ENCODE measurements around the gene RAB40AL. TPM values are rescaled to one million over a fixed set of nuclear protein-coding genes. Genes with fewer than 3 reads are reported as not detected.

RAB40AL gene
- total and polyA plus RNA-seq, 10 of the 15 experiments (the other 5 are each of a cell fraction or from before 2014, with no cell fraction given): 0.13 to 0.45 (median 0.23) TPM; not detected in 4

DNA sequence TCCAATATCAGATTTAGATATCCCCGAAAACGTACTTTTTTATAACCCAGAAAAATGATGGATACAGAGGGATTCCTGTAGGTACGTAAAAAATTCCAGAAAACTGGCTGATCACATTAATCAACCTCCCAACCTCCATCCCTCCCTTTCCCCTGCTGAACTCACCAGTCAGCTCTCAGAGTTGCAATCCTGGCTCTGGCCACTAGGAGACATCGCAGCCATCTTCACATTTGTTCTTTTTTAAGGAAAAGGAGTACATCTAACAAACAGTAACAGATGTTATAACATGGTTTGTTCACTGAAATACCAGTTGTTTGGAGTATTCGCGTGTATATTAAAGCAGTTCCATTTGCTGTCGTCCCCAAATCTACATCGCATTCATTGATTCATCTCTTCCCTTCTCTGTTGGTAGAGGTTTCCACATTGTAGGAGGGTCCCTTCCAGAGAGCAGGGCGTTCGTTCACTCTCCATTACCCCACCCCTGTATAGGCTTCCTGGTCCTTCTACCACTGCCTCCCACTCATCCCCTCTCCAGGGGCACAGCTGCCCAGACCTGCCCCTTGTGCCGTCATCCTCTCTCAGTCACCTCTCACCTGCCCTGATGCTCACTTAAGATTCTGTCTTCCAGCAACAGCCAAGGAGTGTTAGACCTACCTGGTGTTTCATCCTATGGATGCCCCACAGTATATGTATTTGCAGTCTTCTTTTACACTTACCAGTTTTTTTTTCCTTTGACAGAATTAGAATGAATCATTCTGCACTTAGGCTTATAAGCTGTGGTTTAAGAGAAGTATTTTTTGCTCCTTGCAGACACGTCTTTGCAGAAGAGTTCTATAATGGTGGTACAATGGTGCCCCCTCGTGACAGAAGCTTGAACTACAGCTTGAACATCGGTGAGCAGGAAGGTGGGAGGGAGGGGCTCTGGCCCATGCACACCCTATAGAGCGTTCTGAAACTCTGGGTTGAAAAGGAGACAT lies 36.8 kb upstream of the RAB40AL start:
- Histone ChIP-seq H3K79me2 (ENCODE audit: control insufficient read depth, insufficient read depth, low read length) (no peaks in the 10 kb centered on the region), H4K20me1 (ENCODE audit: control insufficient read depth, insufficient read depth) (no peaks in the 10 kb centered on the region), H3K9me3 (replicated peaks; ENCODE audit: control insufficient read depth, insufficient read depth, low read length) (no peaks in the 10 kb centered on the region), H3K27ac (ENCODE audit: control insufficient read depth, insufficient read depth) (no peak overlapping the region), H3K9ac (ENCODE audit: control insufficient read depth, insufficient read depth, low read length) (no peak overlapping the region), H3K4me1 (ENCODE audit: control insufficient read depth, insufficient read depth, low read length) (no peaks in the 10 kb centered on the region), H3K4me2 (ENCODE audit: control insufficient read depth, insufficient read depth) (no peak overlapping the region), H3K36me3 (ENCODE audit: control insufficient read depth in 2 of 2, insufficient read depth in 2 of 2, low read length in 1 of 2) (no peaks in the 10 kb centered on the region), H3K4me3 (no peak overlapping the region), H3K27me3 (replicated peaks in 1 of 2; ENCODE audit: control insufficient read depth in 2 of 2, insufficient read depth in 2 of 2, low read length in 1 of 2) (no peaks in the 10 kb centered on the region), H2AFZ (ENCODE audit: control insufficient read depth, low read depth, low read length) (no peak overlapping the region)
- ATAC-seq (peak; percentile 98), DNase-seq (ENCODE audit: low read depth, low spot score) (peak; percentile 33), FAIRE-seq (peak; percentile 57)
- intact Hi-C loops (cut with micrococcal nuclease; ENCODE audit: unreplicated experiment): loop anchor here (5.0 kb wide), 1 partner anchor 833 kb away; no protein-coding TSS in a partner anchor
- ChIA-PET POLR2A (no interaction called here), SMC1A (ENCODE audit: uncharacterized antibody, unreplicated experiment) (interaction anchor here (0.5 to 2.3 kb wide), 4 partner anchors 17 to 832 kb away, joined by 3 to 7 read pairs (median 3); no protein-coding TSS in a partner anchor), CTCF (interaction anchor here (0.6 to 4.2 kb wide), 24 partner anchors 9 to 1453 kb away, joined by 3 to 16 read pairs (median 5); no protein-coding TSS in a partner anchor), RAD21 (ENCODE audit: unreplicated experiment) (interaction anchor here (0.8 to 1.6 kb wide), 4 partner anchors 36 to 832 kb away, joined by 3 to 7 read pairs (median 3); no protein-coding TSS in a partner anchor)
- WGBS (ENCODE audit: insufficient coverage, insufficient replicate concordance, low lambda C conversion rate, missing lambda C conversion rate): 35% methylated on average over 15 of the region's 15 CpGs
- no peak for TF ChIP-seq CHD2 (IDR thresholded peaks at IDR 0.05; ENCODE audit: borderline replicate concordance, low read depth, low read length)
- TF ChIP-seq DPF2 (IDR thresholded peaks at IDR 0.05): no peak
- TF ChIP-seq PML (IDR thresholded peaks at IDR 0.05; ENCODE audit: low read length): no peak
- peak; percentile 69 for TF ChIP-seq RAD21 (IDR thresholded peaks at IDR 0.05; ENCODE audit: insufficient read depth, low read depth, low read length)
- no peak for TF ChIP-seq ZNF217 (IDR thresholded peaks at IDR 0.05)
- TF ChIP-seq PAX8 (IDR thresholded peaks at IDR 0.05): no peak
- TF ChIP-seq, protein P1, sequence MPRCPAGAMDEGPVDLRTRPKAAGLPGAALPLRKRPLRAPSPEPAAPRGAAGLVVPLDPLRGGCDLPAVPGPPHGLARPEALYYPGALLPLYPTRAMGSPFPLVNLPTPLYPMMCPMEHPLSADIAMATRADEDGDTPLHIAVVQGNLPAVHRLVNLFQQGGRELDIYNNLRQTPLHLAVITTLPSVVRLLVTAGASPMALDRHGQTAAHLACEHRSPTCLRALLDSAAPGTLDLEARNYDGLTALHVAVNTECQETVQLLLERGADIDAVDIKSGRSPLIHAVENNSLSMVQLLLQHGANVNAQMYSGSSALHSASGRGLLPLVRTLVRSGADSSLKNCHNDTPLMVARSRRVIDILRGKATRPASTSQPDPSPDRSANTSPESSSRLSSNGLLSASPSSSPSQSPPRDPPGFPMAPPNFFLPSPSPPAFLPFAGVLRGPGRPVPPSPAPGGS (IDR thresholded peaks at IDR 0.05; ENCODE audit: borderline replicate concordance, insufficient read depth, low read depth, low read length, poor library complexity, severe bottlenecking): no peak
- no peak for TF ChIP-seq HDGF (IDR thresholded peaks at IDR 0.05)
- TF ChIP-seq EED (IDR thresholded peaks at IDR 0.05; ENCODE audit: low read depth): no peak
- TF ChIP-seq SMC3 (IDR thresholded peaks at IDR 0.05; ENCODE audit: borderline replicate concordance, low read length): peak; percentile 26; the same call in 1 of the 2 replicates
- no peak for TF ChIP-seq ATF7 (IDR thresholded peaks at IDR 0.05; ENCODE audit: low read depth)
- TF ChIP-seq ZNF274 (IDR thresholded peaks at IDR 0.05; ENCODE audit: insufficient read depth, insufficient read length): no peak
- TF ChIP-seq ZNF622 (IDR thresholded peaks at IDR 0.05): no peak
- TF ChIP-seq, protein P2, sequence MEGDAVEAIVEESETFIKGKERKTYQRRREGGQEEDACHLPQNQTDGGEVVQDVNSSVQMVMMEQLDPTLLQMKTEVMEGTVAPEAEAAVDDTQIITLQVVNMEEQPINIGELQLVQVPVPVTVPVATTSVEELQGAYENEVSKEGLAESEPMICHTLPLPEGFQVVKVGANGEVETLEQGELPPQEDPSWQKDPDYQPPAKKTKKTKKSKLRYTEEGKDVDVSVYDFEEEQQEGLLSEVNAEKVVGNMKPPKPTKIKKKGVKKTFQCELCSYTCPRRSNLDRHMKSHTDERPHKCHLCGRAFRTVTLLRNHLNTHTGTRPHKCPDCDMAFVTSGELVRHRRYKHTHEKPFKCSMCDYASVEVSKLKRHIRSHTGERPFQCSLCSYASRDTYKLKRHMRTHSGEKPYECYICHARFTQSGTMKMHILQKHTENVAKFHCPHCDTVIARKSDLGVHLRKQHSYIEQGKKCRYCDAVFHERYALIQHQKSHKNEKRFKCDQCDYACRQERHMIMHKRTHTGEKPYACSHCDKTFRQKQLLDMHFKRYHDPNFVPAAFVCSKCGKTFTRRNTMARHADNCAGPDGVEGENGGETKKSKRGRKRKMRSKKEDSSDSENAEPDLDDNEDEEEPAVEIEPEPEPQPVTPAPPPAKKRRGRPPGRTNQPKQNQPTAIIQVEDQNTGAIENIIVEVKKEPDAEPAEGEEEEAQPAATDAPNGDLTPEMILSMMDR (IDR thresholded peaks at IDR 0.05 in 2 of 3, conservative IDR thresholded peaks at IDR 0.05 in 1 of 3; ENCODE audit: control insufficient read depth in 2 of 3, extremely low read depth in 1 of 3, insufficient read depth in 1 of 3, low read depth in 3 of 3, low read length in 3 of 3): peak; percentile 67 to 78 (median 68)
- no peak for TF ChIP-seq SMARCA5 (IDR thresholded peaks at IDR 0.05)
- TF ChIP-seq SMAD5 (IDR thresholded peaks at IDR 0.05; ENCODE audit: low read depth): no peak
- no peak for TF ChIP-seq CHD4 (IDR thresholded peaks at IDR 0.05)
- TF ChIP-seq YY1 (IDR thresholded peaks at IDR 0.05; ENCODE audit: low read depth, low read length): peak; percentile 65; the same call in 1 of the 2 replicates
- BruUV-seq (replicated peaks): no TSS peak
- in situ Hi-C loops (cut with MboI): no loop called here
